GM21529 (cell line): ENCODE measurements around the gene HOXC6.
"Not testable (repeated sequence)": the region's sequence is repeated elsewhere in the genome, so short reads cannot be mapped to it uniquely, and the experiment has no call there.

ENCODE experiments used
- ATAC-seq: cut with Tn5 transposase; IDR thresholded peaks from one replicate; pipeline ENCODE4 v1.9.1; 2021; ENCODE audit not compliant: unreplicated experiment

The HOXC6 gene

GRCh38 chr12:54077843-54078242 is 49.6 kb downstream of the HOXC6 start:
- not testable (repeated sequence) for ATAC-seq

- ATAC-seq = not testable (repeated sequence)
Observed at GRCh38 chr12:54079115-54079514, 50.9 kb downstream of the HOXC6 start.
